Panc1 (cell line): ENCODE measurements around the gene SNRPN.

Experiments
- CTCF ChIP-seq: fragments of 450-650 bp; IDR thresholded peaks from 2 replicates; pipeline ENCODE4 v1.5.1; 2017; ENCODE audit warnings: mild to moderate bottlenecking
- POLR2AphosphoS5 ChIP-seq: IDR thresholded peaks from 2 replicates; pipeline ENCODE4 v1.6.1; 2012; ENCODE audit warnings: mild to moderate bottlenecking, low read depth, low read length, moderate library complexity
- TCF7L2 ChIP-seq: IDR thresholded peaks from 2 replicates; pipeline ENCODE4 v1.6.1; 2011; ENCODE audit warnings: mild to moderate bottlenecking, low read depth, low read length, inconsistent platforms

- TF ChIP-seq CTCF (no peak), TCF7L2 (no peak), POLR2AphosphoS5 (no peak)
These were observed 67.4 kb downstream of the SNRPN start for GRCh38 chr15:25022233-25022632.
